Liver (tissue), 9 donors: ENCODE data around the gene IL17RD. TPM values are rescaled to one million over a fixed set of nuclear protein-coding genes. Genes with fewer than 3 reads are reported as not detected.

Experiments
- DNase-seq: peaks from one replicate; pipeline ENCODE4 v3.0.0-alpha.2; 2017; ENCODE audit warnings: low spot score
- H3K27ac ChIP-seq, 2 donors: one replicate each; pipeline ENCODE4 v1.7.0; 2013; ENCODE audit warnings: inconsistent platforms in 2 of 2, low read length in 2 of 2, control low read depth in 1 of 2, low read depth in 1 of 2, mild to moderate bottlenecking in 1 of 2
- H3K27me3 ChIP-seq, 4 donors: one replicate each; pipeline versions ENCODE4 v1.6.1 to v1.7.0; 2013; ENCODE audit warnings: low read length in 3 of 4, inconsistent platforms in 1 of 4, mild to moderate bottlenecking in 1 of 4, moderate library complexity in 1 of 4; ENCODE audit not compliant: control insufficient read depth in 4 of 4, insufficient read depth in 4 of 4
- H3K36me3 ChIP-seq, 4 donors: one replicate each; pipeline versions ENCODE4 v1.6.1 to v1.7.0; 2013; ENCODE audit warnings: low read length in 3 of 4, mild to moderate bottlenecking in 3 of 4, low read depth in 1 of 4, moderate library complexity in 1 of 4; ENCODE audit not compliant: control insufficient read depth in 4 of 4, insufficient read depth in 3 of 4
- H3K4me1 ChIP-seq, 4 donors: one replicate each; pipeline versions ENCODE4 v1.6.1 to v1.7.0; 2013; ENCODE audit warnings: low read length in 3 of 4, mild to moderate bottlenecking in 3 of 4, moderate library complexity in 1 of 4; ENCODE audit not compliant: control insufficient read depth in 4 of 4, insufficient read depth in 4 of 4
- H3K4me3 ChIP-seq, 3 donors: one replicate each; pipeline versions ENCODE4 v1.6.1 to v1.7.0; 2013; ENCODE audit warnings: low read length in 3 of 3, control low read depth in 1 of 3, low read depth in 1 of 3, mild to moderate bottlenecking in 1 of 3
- H3K9ac ChIP-seq, 2 donors: one replicate each; pipeline ENCODE4 v1.7.0; 2013; ENCODE audit warnings: low read length in 2 of 2, mild to moderate bottlenecking in 2 of 2, moderate library complexity in 2 of 2, control low read depth in 1 of 2, low read depth in 1 of 2
- H3K9me3 ChIP-seq, 4 donors: one replicate each; pipeline versions ENCODE4 v1.6.1 to v1.7.0; 2013; ENCODE audit warnings: low read length in 3 of 4; ENCODE audit not compliant: control insufficient read depth in 4 of 4
- EGR1 ChIP-seq, 2 donors: IDR thresholded peaks; 2 replicates each; pipeline ENCODE4 v1.6.1; 2016 to 2018; ENCODE audit warnings: antibody characterized with exemption in 2 of 2, low read depth in 2 of 2
- FOXA1 ChIP-seq: IDR thresholded peaks from 2 replicates; pipeline ENCODE4 v1.6.1; 2016; ENCODE audit warnings: antibody characterized with exemption
- FOXA2 ChIP-seq: IDR thresholded peaks from 2 replicates; pipeline ENCODE4 v1.6.1; 2016; ENCODE audit warnings: antibody characterized with exemption
- GABPA ChIP-seq, 2 donors: IDR thresholded peaks in 1 of 2; conservative IDR thresholded peaks in 1 of 2; 2 replicates each; pipeline ENCODE4 v1.6.1; 2016; ENCODE audit warnings: antibody characterized with exemption in 2 of 2, mild to moderate bottlenecking in 1 of 2, moderate library complexity in 1 of 2
- HNF4A ChIP-seq, 2 donors: conservative IDR thresholded peaks; 2 replicates each; pipeline ENCODE4 v1.6.1; 2016; ENCODE audit warnings: antibody characterized with exemption in 2 of 2, mild to moderate bottlenecking in 2 of 2
- HNF4G ChIP-seq: IDR thresholded peaks from 2 replicates; pipeline ENCODE4 v1.6.1; 2016; ENCODE audit warnings: antibody characterized with exemption
- JUND ChIP-seq, 2 donors: IDR thresholded peaks; 2 replicates each; pipeline ENCODE4 v1.6.1; 2016; ENCODE audit warnings: antibody characterized with exemption in 2 of 2
- NR2F2 ChIP-seq: IDR thresholded peaks from 2 replicates; pipeline ENCODE4 v1.6.1; 2016; ENCODE audit warnings: antibody characterized with exemption
- RAD21 ChIP-seq, 2 donors: IDR thresholded peaks; 2 replicates each; pipeline ENCODE4 v1.6.1; 2016; ENCODE audit warnings: antibody characterized with exemption in 2 of 2, mild to moderate bottlenecking in 2 of 2
- RXRA ChIP-seq, 2 donors: IDR thresholded peaks; 2 replicates each; pipeline ENCODE4 v1.6.1; 2017 to 2018; ENCODE audit warnings: antibody characterized with exemption in 2 of 2, mild to moderate bottlenecking in 1 of 2
- SP1 ChIP-seq: IDR thresholded peaks from 2 replicates; pipeline ENCODE4 v1.6.1; 2018; ENCODE audit warnings: antibody characterized with exemption, mild to moderate bottlenecking
- TAF1 ChIP-seq: conservative IDR thresholded peaks from 2 replicates; pipeline ENCODE4 v1.6.1; 2016; ENCODE audit warnings: antibody characterized with exemption, mild to moderate bottlenecking
- YY1 ChIP-seq: IDR thresholded peaks from 2 replicates; pipeline ENCODE4 v1.6.1; 2016; ENCODE audit warnings: antibody characterized with exemption, mild to moderate bottlenecking
- WGBS: extraction: QIAGEN DNeasy Blood & Tissue Kit; methylation state at CpG from one replicate; pipeline ENCODE4 v1.1.7; 2013; 5-methylcytosine and 5-hydroxymethylcytosine counted together
- polyA plus RNA-seq, 2 donors: library from polyadenylated mRNA; stranded (reverse) in 1 of 2; unstranded in 1 of 2; fragments of 200-250 nt in 1 of 2; fragments of >200 nt in 1 of 2; fragmentation: Nextera tagmentation in 1 of 2; extraction: Ambion mirVana in 1 of 2; gene quantifications; one replicate each; pipeline versions ENCODE4 v1.2.1 to v1.2.3, GENCODE V29; 2013 to 2015
- total RNA-seq, 2 donors: library from RNA; depleted of rRNA; stranded (reverse); fragments of >200 nt; gene quantifications; one replicate each; pipeline ENCODE4 v1.2.3, GENCODE V29; 2014
- TF ChIP-seq, protein P1 (sequence below): IDR thresholded peaks from 2 replicates; pipeline ENCODE4 v1.6.1; 2016; ENCODE audit warnings: antibody characterized with exemption
- TF ChIP-seq, protein P2 (sequence below): IDR thresholded peaks from 2 replicates; pipeline ENCODE4 v1.6.1; 2016; ENCODE audit warnings: antibody characterized with exemption
- TF ChIP-seq, protein P3 (sequence below): IDR thresholded peaks from 2 replicates; pipeline ENCODE4 v1.6.1; 2016; ENCODE audit warnings: antibody characterized with exemption
- TF ChIP-seq, protein P4 (sequence below): IDR thresholded peaks from 2 replicates; pipeline ENCODE4 v1.6.1; 2016; ENCODE audit warnings: antibody characterized with exemption, mild to moderate bottlenecking
- TF ChIP-seq, protein P5 (sequence below): fragments of 150-350 bp; IDR thresholded peaks from 2 replicates; pipeline ENCODE4 v1.5.1; 2017; ENCODE audit warnings: improper control_type of control experiment, low read depth, low read length; ENCODE audit not compliant: missing input control
- donor health status: healthy.
- donor health status: healthy.
- donor health status: healthy.
- donor health status: healthy.
- donor health status: healthy.

Gene IL17RD
- total and polyA plus RNA-seq, 4 donors, result 0.09 to 0.67 (median 0.32) TPM

DNA sequence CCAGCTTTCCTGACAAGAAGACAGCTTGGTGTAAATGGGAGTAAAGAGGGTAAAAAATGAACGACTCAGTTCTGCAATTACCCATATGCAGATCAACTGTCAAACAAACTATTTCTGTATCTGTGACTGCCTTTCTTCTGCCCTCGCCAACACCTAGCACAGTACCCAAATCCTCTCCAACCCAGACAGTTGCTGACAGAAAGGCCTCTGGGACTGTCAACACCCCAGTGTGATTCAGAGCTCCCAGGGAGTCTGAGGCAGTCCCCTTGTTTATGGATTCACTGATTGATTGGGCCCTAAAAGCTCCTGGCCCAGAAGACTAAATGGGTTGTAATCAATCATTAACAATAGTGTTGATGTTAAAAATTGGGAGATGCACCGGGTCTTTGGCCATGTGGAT, 20.2 kb downstream of the IL17RD start:
- peaks cover 0 to 6% (median 0%) of the 10 kb centered on the region in 4 donors for H3K27me3 ChIP-seq
- WGBS, result 65% methylated on average over 3 of the region's 3 CpGs
- H3K9ac ChIP-seq, result no peak overlapping the region
- no peak overlapping the region for H3K4me3 ChIP-seq
- no peak for DNase-seq
- H3K27ac ChIP-seq, result no peak overlapping the region
- no peaks in the 10 kb centered on the region for H3K4me1 ChIP-seq
- H3K36me3 ChIP-seq, result no peaks in the 10 kb centered on the region
- TF ChIP-seq NR2F2 (no peak), HNF4A (conservative IDR thresholded peaks at IDR 0.05) (no peak), FOXA1 (no peak), JUND (IDR thresholded peaks at IDR 0.05) (no peak), RAD21 (IDR thresholded peaks at IDR 0.05) (no peak), YY1 (no peak), SP1 (no peak)
- TF ChIP-seq, protein P1, sequence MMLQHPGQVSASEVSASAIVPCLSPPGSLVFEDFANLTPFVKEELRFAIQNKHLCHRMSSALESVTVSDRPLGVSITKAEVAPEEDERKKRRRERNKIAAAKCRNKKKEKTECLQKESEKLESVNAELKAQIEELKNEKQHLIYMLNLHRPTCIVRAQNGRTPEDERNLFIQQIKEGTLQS, result no peak
- TF ChIP-seq, protein P2, sequence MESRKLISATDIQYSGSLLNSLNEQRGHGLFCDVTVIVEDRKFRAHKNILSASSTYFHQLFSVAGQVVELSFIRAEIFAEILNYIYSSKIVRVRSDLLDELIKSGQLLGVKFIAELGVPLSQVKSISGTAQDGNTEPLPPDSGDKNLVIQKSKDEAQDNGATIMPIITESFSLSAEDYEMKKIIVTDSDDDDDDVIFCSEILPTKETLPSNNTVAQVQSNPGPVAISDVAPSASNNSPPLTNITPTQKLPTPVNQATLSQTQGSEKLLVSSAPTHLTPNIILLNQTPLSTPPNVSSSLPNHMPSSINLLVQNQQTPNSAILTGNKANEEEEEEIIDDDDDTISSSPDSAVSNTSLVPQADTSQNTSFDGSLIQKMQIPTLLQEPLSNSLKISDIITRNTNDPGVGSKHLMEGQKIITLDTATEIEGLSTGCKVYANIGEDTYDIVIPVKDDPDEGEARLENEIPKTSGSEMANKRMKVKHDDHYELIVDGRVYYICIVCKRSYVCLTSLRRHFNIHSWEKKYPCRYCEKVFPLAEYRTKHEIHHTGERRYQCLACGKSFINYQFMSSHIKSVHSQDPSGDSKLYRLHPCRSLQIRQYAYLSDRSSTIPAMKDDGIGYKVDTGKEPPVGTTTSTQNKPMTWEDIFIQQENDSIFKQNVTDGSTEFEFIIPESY, result no peak
- TF ChIP-seq, protein P3, sequence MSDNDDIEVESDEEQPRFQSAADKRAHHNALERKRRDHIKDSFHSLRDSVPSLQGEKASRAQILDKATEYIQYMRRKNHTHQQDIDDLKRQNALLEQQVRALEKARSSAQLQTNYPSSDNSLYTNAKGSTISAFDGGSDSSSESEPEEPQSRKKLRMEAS, result no peak
- no peaks in the 10 kb centered on the region for H3K9me3 ChIP-seq

DNA sequence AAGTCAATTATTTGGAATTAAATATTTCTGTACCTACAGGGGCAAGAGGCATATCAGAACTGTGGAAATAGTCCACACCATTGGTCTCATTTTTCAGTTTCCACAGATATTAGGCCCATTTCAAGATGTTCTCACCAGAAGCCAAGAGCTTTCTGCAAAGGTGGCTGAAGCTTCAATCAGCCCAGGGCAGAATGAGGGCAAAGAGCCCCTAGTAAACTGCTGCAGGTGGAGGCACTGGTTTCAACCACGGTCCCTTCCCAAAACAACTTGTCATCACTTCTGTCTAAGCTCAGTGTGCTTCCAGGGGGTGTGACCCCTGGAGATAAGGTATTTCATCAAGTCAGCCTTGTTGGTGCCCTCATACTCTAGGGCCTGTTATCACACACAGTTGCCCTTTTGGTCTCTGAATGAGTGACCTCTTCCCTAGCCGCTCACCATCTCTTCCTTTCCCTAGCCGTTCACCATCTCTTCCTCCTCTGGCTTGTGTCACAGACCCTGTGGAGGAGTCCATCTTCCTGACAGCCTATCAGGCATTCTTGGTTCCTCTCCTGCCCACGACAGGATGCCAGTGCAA, 21.2 kb downstream of the IL17RD start:
- WGBS, result 56% methylated on average over 4 of the region's 4 CpGs
- Histone ChIP-seq H3K9me3 (no peaks in the 10 kb centered on the region), H3K27me3 (peaks cover 0 to 6% (median 0%) of the 10 kb centered on the region in 4 donors), H3K9ac (no peak overlapping the region), H3K4me3 (no peak overlapping the region), H3K4me1 (no peaks in the 10 kb centered on the region), H3K36me3 (no peaks in the 10 kb centered on the region), H3K27ac (no peak overlapping the region)
- DNase-seq, result no peak
- no peak for TF ChIP-seq GABPA (IDR thresholded peaks at IDR 0.05 in 1 of 2, conservative IDR thresholded peaks at IDR 0.05 in 1 of 2)
- TF ChIP-seq, protein P2, result no peak
- TF ChIP-seq, protein P3, result no peak
- TF ChIP-seq FOXA1, result no peak
- no peak for TF ChIP-seq RAD21 (IDR thresholded peaks at IDR 0.05)
- no peak for TF ChIP-seq SP1
- no peak for TF ChIP-seq HNF4A (conservative IDR thresholded peaks at IDR 0.05)
- TF ChIP-seq NR2F2, result no peak
- TF ChIP-seq JUND (IDR thresholded peaks at IDR 0.05), result no peak
- no peak for TF ChIP-seq EGR1 (IDR thresholded peaks at IDR 0.05; ENCODE audit: low read depth in 2 of 2)
- TF ChIP-seq, protein P1, result no peak
- TF ChIP-seq TAF1, result no peak
- no peak for TF ChIP-seq RXRA (IDR thresholded peaks at IDR 0.05)
- TF ChIP-seq HNF4G, result no peak
- TF ChIP-seq, protein P4, sequence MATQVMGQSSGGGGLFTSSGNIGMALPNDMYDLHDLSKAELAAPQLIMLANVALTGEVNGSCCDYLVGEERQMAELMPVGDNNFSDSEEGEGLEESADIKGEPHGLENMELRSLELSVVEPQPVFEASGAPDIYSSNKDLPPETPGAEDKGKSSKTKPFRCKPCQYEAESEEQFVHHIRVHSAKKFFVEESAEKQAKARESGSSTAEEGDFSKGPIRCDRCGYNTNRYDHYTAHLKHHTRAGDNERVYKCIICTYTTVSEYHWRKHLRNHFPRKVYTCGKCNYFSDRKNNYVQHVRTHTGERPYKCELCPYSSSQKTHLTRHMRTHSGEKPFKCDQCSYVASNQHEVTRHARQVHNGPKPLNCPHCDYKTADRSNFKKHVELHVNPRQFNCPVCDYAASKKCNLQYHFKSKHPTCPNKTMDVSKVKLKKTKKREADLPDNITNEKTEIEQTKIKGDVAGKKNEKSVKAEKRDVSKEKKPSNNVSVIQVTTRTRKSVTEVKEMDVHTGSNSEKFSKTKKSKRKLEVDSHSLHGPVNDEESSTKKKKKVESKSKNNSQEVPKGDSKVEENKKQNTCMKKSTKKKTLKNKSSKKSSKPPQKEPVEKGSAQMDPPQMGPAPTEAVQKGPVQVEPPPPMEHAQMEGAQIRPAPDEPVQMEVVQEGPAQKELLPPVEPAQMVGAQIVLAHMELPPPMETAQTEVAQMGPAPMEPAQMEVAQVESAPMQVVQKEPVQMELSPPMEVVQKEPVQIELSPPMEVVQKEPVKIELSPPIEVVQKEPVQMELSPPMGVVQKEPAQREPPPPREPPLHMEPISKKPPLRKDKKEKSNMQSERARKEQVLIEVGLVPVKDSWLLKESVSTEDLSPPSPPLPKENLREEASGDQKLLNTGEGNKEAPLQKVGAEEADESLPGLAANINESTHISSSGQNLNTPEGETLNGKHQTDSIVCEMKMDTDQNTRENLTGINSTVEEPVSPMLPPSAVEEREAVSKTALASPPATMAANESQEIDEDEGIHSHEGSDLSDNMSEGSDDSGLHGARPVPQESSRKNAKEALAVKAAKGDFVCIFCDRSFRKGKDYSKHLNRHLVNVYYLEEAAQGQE, result no peak
- no peak for TF ChIP-seq FOXA2
- TF ChIP-seq YY1, result no peak
- TF ChIP-seq, protein P5, sequence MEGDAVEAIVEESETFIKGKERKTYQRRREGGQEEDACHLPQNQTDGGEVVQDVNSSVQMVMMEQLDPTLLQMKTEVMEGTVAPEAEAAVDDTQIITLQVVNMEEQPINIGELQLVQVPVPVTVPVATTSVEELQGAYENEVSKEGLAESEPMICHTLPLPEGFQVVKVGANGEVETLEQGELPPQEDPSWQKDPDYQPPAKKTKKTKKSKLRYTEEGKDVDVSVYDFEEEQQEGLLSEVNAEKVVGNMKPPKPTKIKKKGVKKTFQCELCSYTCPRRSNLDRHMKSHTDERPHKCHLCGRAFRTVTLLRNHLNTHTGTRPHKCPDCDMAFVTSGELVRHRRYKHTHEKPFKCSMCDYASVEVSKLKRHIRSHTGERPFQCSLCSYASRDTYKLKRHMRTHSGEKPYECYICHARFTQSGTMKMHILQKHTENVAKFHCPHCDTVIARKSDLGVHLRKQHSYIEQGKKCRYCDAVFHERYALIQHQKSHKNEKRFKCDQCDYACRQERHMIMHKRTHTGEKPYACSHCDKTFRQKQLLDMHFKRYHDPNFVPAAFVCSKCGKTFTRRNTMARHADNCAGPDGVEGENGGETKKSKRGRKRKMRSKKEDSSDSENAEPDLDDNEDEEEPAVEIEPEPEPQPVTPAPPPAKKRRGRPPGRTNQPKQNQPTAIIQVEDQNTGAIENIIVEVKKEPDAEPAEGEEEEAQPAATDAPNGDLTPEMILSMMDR, result no peak
